LNCAP (cell line): ENCODE results near the gene MED27.

Experiments used
- CTCF ChIP-seq: fragments of 450-650 bp; IDR thresholded peaks from 2 replicates; pipeline ENCODE4 v1.5.1; 2017; ENCODE audit warnings: mild to moderate bottlenecking

Gene MED27

GRCh38 chr9:132006677-132007370 is 72.8 kb downstream of the MED27 start:
- TF ChIP-seq CTCF, result no peak

- no peak for TF ChIP-seq CTCF
Observed at GRCh38 chr9:132005899-132006298, 73.8 kb downstream of the MED27 start.

GRCh38 chr9:132004323-132004722 is 75.3 kb downstream of the MED27 start:
- no peak for TF ChIP-seq CTCF

- no peak for TF ChIP-seq CTCF
Observed at GRCh38 chr9:132003896-132004295, 75.8 kb downstream of the MED27 start.

GRCh38 chr9:132003319-132003704 is 76.4 kb downstream of the MED27 start:
- no peak for TF ChIP-seq CTCF

- no peak for TF ChIP-seq CTCF
Observed at GRCh38 chr9:132002643-132003318, 76.9 kb downstream of the MED27 start.

GRCh38 chr9:132001567-132001966 is 78.1 kb downstream of the MED27 start:
- no peak for TF ChIP-seq CTCF
